Activated naive CD8-positive, alpha-beta T cell treated with anti-CD3 and anti-CD28 coated beads, Interleukin-2, amount 50 U/mL, for 24 hours (primary cell): ENCODE measurements around the gene DPP4.

Experiments used
- ATAC-seq: fragments of 150-1000 bp; cut with Tn5 transposase; one replicate; pipeline ENCODE4 v1.10.0; 2021
- DNase-seq: peaks from one replicate; pipeline ENCODE4 v3.0.0; 2021
- H3K27ac Mint-ChIP-seq: one replicate; pipeline ENCODE4 v1.8.0; 2021; ENCODE audit warnings: mild to moderate bottlenecking, mixed read lengths
- H3K27me3 Mint-ChIP-seq: one replicate; pipeline ENCODE4 v1.8.0; 2021; ENCODE audit warnings: mixed read lengths
- H3K36me3 Mint-ChIP-seq: one replicate; pipeline ENCODE4 v1.8.0; 2021; ENCODE audit warnings: low read depth, mixed read lengths
- H3K4me1 Mint-ChIP-seq: one replicate; pipeline ENCODE4 v1.8.0; 2021; ENCODE audit warnings: mixed read lengths
- H3K4me3 Mint-ChIP-seq: one replicate; pipeline ENCODE4 v1.8.0; 2021; ENCODE audit warnings: mild to moderate bottlenecking, moderate library complexity, mixed read lengths
- H3K9me3 Mint-ChIP-seq: one replicate; pipeline ENCODE4 v1.8.0; 2021; ENCODE audit warnings: mixed read lengths

The DPP4 gene

GRCh38 chr2:162073888-162074631 lies at the start of gene DPP4:
DPP4 (minus strand) TSS chr2:162074215; CDS start chr2:162073981, 234 bp downstream.
- Mint-ChIP-seq H3K36me3 (peaks cover 15% of the 10 kb centered on the region), H3K27me3 (no peaks in the 10 kb centered on the region), H3K4me3 (peak within 1 kb of the TSS; percentile 93), H3K4me1 (peaks cover 50% of the 10 kb centered on the region), H3K27ac (peak within 1 kb of the TSS; percentile 83), H3K9me3 (peaks cover 11% of the 10 kb centered on the region)
- DNase-seq (peak; percentile 60), ATAC-seq (peak; percentile 69)

DNA sequence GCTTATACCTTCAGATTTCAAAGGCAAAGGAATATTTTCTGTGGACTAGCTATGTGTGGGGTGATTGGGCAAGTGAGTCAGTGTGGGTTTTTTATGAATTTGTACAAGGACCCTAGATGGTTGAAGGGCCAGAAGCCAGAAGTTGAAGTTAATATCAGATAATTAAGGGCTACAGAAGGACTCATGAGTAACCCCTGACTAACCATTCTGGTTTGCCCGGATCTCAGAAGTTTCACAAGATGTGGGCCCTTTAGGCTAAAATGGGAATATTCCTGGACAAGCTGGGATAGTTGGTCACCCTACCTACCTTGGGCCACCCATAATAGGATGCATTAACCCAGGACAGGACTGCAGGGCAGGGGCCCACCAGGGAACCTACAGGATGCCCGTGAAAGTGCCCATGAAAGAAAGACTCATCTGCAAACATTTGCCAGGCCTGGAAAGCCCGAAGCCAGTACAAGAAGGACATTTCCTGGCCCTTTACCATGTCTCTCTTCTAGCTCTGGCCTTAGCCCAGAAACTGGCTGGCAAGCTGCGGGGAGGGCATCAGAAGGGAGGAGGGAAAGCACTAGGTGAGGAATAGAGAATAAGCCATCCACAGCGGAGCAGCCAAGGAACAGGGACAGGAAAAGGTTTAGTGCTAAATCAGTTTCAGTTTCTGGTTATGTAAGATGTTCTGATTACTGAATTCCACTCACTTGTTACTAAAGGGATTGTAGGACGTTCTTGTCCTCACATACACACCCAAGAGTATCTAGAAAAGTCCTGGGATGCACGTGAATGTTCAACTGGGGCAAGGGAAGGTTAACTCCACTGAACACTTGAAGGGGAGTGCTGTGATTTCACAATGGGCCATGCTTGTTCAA lies 44.4 kb upstream of the DPP4 start:
- ATAC-seq (no peak), DNase-seq (no peak)
- H3K4me3 Mint-ChIP-seq, result no peak overlapping the region

GRCh38 chr2:162116352-162116751 lies 42.3 kb upstream of the DPP4 start:
- no peak overlapping the region for H3K27ac Mint-ChIP-seq
- no peaks in the 10 kb centered on the region for H3K36me3 Mint-ChIP-seq
- ATAC-seq (no peak), DNase-seq (no peak)
- H3K9me3 Mint-ChIP-seq, result peaks cover 7% of the 10 kb centered on the region
- H3K4me1 Mint-ChIP-seq, result no peaks in the 10 kb centered on the region
- H3K27me3 Mint-ChIP-seq, result no peaks in the 10 kb centered on the region
- H3K4me3 Mint-ChIP-seq, result no peak overlapping the region

More for the DNA sequence above, 44.4 kb upstream of the DPP4 start:
- Mint-ChIP-seq H3K27me3 (no peaks in the 10 kb centered on the region), H3K36me3 (no peaks in the 10 kb centered on the region), H3K4me1 (no peaks in the 10 kb centered on the region), H3K9me3 (peaks cover 7% of the 10 kb centered on the region), H3K27ac (no peak overlapping the region)

- Mint-ChIP-seq H3K27ac (no peak overlapping the region), H3K4me3 (no peak overlapping the region), H3K36me3 (no peaks in the 10 kb centered on the region), H3K27me3 (no peaks in the 10 kb centered on the region), H3K9me3 (peaks cover 7% of the 10 kb centered on the region), H3K4me1 (no peaks in the 10 kb centered on the region)
- ATAC-seq (no peak), DNase-seq (no peak)
Observed at GRCh38 chr2:162115076-162115475, 41.1 kb upstream of the DPP4 start.

- H3K9me3 Mint-ChIP-seq, result peaks cover 7% of the 10 kb centered on the region
Observed at GRCh38 chr2:162114271-162114670, 40.3 kb upstream of the DPP4 start.

DNA sequence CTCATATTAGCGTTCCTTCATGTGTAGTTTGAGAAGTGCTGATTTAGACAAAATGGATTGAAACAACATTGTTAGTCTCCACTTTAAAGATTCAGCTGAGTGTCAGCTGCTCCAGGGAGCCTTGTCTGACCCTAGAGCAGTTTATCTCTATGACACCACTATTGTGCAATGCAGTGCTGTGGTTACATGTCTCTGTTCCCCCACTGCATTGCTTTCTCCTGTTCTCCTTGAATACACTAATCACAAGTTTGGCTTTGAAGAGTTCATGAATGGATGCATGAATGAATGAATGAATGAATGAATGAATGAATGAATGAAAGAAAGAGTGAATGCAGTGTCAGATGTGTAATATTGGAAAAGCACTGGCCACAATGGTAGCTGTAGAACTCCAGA lies 39.8 kb upstream of the DPP4 start:
- H3K27ac Mint-ChIP-seq, result no peak overlapping the region
- DNase-seq (no peak), ATAC-seq (no peak)
- H3K36me3 Mint-ChIP-seq, result no peaks in the 10 kb centered on the region
- no peak overlapping the region for H3K4me3 Mint-ChIP-seq
- peaks cover 7% of the 10 kb centered on the region for H3K9me3 Mint-ChIP-seq
- no peaks in the 10 kb centered on the region for H3K27me3 Mint-ChIP-seq
- no peaks in the 10 kb centered on the region for H3K4me1 Mint-ChIP-seq

More at GRCh38 chr2:162114271-162114670, 40.3 kb upstream of the DPP4 start:
- ATAC-seq, result no peak
- Mint-ChIP-seq H3K36me3 (no peaks in the 10 kb centered on the region), H3K27me3 (no peaks in the 10 kb centered on the region), H3K4me1 (no peaks in the 10 kb centered on the region), H3K27ac (no peak overlapping the region), H3K4me3 (no peak overlapping the region)
- no peak for DNase-seq

DNA sequence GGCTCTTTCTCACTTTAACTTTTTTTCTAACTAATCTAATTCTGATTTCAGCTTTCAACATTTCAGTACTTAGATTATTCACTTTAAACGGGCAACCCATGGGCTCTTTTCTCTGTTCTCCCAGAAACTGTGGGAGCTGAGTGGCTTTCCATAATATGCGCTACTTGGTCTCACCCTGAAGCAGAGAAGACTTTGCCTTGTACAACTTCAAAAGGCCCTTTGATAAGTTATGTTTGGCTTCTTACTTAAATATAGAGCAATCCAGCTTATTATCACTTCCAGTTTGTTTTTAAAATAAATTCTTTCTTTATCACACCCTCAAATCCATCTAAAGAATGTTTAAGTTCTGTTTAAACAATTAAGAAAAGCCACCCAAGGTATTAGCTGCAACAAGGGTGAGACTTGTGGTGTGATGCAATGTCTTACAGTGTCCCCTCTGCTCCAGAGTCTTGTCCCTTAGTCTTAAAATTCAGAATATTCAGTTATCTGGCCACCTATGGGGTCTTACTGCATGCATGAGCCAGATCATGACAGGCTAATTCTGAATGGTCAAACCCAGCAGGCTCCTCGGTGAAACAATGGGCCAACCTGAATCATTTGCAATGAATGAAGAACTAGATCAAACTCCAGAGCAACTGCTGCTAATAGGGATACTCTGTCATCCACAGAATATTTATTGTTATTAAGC lies 39.2 kb upstream of the DPP4 start:
- no peak for ATAC-seq
- Mint-ChIP-seq H3K4me3 (no peak overlapping the region), H3K4me1 (no peaks in the 10 kb centered on the region), H3K9me3 (peaks cover 7% of the 10 kb centered on the region), H3K27ac (no peak overlapping the region), H3K27me3 (no peaks in the 10 kb centered on the region), H3K36me3 (no peaks in the 10 kb centered on the region)
- no peak for DNase-seq

DNA sequence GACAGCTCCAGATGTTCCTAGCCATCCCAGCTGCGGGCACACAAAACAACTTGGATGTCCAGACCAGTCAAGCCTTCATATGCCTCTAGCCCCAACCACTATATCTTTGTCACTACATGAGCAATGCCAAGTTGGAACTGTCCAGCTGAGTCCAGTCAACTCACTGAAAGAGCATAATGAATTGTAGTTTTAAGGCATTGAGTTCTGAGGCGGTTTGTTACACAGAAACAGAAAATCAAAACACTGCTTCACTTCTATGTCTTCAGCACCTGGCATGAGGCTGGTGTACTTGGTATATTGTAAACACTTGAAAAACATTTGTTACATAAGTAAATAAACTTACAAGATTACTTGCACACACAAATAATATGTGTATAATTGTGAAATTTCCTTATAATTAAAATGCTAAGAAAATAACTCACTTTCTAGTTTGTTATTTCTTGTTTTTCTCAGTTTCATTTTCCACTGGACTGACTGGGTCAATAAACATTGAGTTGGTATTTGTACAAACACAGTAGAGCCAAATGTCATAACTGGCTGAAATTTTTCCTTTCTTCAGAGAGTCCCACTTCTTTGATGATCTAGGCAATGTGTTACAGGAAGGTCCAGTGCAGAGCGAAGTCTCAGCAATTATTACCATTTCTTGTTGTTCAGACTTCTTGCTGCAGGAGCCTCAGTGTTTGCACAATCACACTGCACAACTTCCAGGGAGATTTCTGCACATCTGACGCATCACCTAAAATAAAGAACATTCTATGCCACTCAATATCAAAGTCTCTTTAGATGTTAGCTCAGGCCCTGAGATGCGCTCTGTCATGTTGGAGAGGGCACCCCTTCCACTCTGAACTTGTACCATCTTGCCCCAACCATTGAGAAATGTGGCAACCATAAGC lies 38.2 kb upstream of the DPP4 start:
- no peak overlapping the region for H3K27ac Mint-ChIP-seq
- ATAC-seq, result no peak
- H3K4me1 Mint-ChIP-seq, result no peaks in the 10 kb centered on the region
- no peaks in the 10 kb centered on the region for H3K36me3 Mint-ChIP-seq
- no peak for DNase-seq
- peaks cover 7% of the 10 kb centered on the region for H3K9me3 Mint-ChIP-seq
- no peak overlapping the region for H3K4me3 Mint-ChIP-seq
- no peaks in the 10 kb centered on the region for H3K27me3 Mint-ChIP-seq

DNA sequence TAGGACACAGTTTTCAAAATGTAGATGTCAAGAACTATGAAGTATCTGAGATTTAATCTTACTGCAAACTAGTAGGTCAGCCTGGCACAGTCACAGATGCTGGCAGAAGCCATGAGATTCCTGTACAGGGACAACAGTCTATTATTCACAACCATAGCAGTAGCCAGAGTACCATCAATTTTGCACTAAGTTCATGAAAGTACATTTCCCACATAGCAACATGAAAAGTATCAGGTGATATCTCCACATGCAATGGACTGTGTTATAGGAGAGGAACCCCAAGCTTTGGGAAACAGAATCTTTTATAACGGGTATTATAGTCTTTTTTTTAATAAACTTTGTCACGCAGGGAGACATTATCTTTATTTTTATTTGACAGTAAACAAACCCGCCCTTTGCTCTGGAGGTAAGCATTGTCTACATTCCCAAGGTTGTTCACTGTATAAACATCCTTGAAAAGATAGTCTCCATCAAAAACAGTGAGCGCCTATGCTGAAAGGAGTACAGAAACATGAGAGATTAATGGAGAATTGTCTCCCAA lies 33.4 kb upstream of the DPP4 start:
- ATAC-seq (no peak), DNase-seq (no peak)
- no peak overlapping the region for H3K27ac Mint-ChIP-seq
- H3K27me3 Mint-ChIP-seq, result no peaks in the 10 kb centered on the region
- H3K4me3 Mint-ChIP-seq, result no peak overlapping the region
- no peaks in the 10 kb centered on the region for H3K9me3 Mint-ChIP-seq
- H3K4me1 Mint-ChIP-seq, result no peaks in the 10 kb centered on the region
- H3K36me3 Mint-ChIP-seq, result no peaks in the 10 kb centered on the region

- DNase-seq (no peak), ATAC-seq (no peak)
- no peaks in the 10 kb centered on the region for H3K27me3 Mint-ChIP-seq
- H3K4me1 Mint-ChIP-seq, result no peaks in the 10 kb centered on the region
- no peak overlapping the region for H3K4me3 Mint-ChIP-seq
- H3K36me3 Mint-ChIP-seq, result no peaks in the 10 kb centered on the region
- no peak overlapping the region for H3K27ac Mint-ChIP-seq
- H3K9me3 Mint-ChIP-seq, result no peaks in the 10 kb centered on the region
Observed at GRCh38 chr2:162106746-162107145, 32.7 kb upstream of the DPP4 start.

DNA sequence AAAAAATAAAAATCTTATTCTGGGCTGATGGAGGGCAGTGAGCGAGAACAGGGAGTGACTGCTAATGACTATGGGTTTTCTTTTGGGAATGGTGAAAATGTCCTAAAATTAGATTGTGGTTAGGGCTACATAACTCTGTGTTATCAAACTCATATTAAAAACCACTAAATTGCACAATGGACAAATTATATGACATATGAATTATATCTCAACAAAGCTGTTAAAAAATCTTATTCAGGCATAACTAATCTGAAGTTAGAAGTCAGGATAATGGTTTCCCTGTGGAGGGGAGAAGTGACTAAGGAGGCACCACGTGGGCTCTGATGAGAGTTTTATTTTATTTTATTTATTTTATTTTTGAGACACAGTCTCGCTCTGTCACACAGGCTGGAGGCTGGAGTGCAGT lies 32.1 kb upstream of the DPP4 start:
- no peak for ATAC-seq
- Mint-ChIP-seq H3K4me3 (no peak overlapping the region), H3K9me3 (no peaks in the 10 kb centered on the region), H3K27ac (no peak overlapping the region), H3K27me3 (no peaks in the 10 kb centered on the region), H3K4me1 (no peaks in the 10 kb centered on the region), H3K36me3 (no peaks in the 10 kb centered on the region)
- DNase-seq, result no peak

- Mint-ChIP-seq H3K9me3 (no peaks in the 10 kb centered on the region), H3K27me3 (no peaks in the 10 kb centered on the region), H3K27ac (no peak overlapping the region), H3K4me3 (no peak overlapping the region), H3K4me1 (no peaks in the 10 kb centered on the region), H3K36me3 (no peaks in the 10 kb centered on the region)
- DNase-seq, result no peak
- ATAC-seq, result no peak
Observed at GRCh38 chr2:162103443-162104009, 29.5 kb upstream of the DPP4 start.

DNA sequence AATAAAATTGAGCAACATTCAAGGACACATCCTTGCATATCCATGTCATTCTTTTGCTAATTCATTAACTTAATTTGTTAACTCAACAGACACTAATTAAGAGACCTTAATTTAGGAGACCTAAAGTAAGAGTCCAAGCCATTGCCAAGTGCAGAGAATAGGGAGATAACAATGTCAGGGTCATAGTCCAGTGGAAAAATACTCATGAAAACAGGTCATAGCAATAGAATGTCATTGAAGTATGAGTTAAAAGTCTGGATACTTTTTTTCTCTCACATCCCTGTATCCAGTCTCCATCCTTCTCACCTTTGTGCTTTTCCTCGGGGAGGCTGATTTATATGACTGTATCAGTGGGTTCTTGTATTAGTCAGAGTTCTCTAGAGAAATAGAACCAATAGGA lies 26.6 kb upstream of the DPP4 start:
- DNase-seq (no peak), ATAC-seq (no peak)
- H3K36me3 Mint-ChIP-seq, result no peaks in the 10 kb centered on the region
- H3K4me3 Mint-ChIP-seq, result no peak overlapping the region
- H3K27me3 Mint-ChIP-seq, result no peaks in the 10 kb centered on the region
- H3K27ac Mint-ChIP-seq, result no peak overlapping the region
- H3K4me1 Mint-ChIP-seq, result no peaks in the 10 kb centered on the region
- H3K9me3 Mint-ChIP-seq, result no peaks in the 10 kb centered on the region
